ENCODE data around the gene RSAD2.
"Not testable (repeated sequence)": the region's sequence is repeated elsewhere in the genome, so short reads cannot be mapped to it uniquely, and the experiment has no call there.

RSAD2 gene

GRCh38 chr2:6928452-6928851 is 50.9 kb downstream of the RSAD2 start:
- no peak for DNase-seq

- no peak for DNase-seq
Measured at GRCh38 chr2:6929196-6929819, 51.7 kb downstream of the RSAD2 start.

GRCh38 chr2:6930923-6931647 is 53.5 kb downstream of the RSAD2 start:
- DNase-seq = no peak

GRCh38 chr2:6931753-6932152 is 54.2 kb downstream of the RSAD2 start:
- DNase-seq = no peak

GRCh38 chr2:6932206-6932605 is 54.6 kb downstream of the RSAD2 start:
- no peak for DNase-seq

- DNase-seq = no peak
Measured at GRCh38 chr2:6932828-6933227, 55.3 kb downstream of the RSAD2 start.

GRCh38 chr2:6933911-6934310 is 56.3 kb downstream of the RSAD2 start:
- DNase-seq = no peak

- DNase-seq = no peak
Measured at GRCh38 chr2:6934345-6934744, 56.8 kb downstream of the RSAD2 start.

- no peak for DNase-seq
Measured at GRCh38 chr2:6934758-6935651, 57.4 kb downstream of the RSAD2 start.

- not testable (repeated sequence) for DNase-seq
Measured at GRCh38 chr2:6935652-6936020, 58.1 kb downstream of the RSAD2 start.

GRCh38 chr2:6937157-6937556 is 59.6 kb downstream of the RSAD2 start:
- no peak for DNase-seq

- DNase-seq = no peak
Measured at GRCh38 chr2:6937582-6937981, 60.0 kb downstream of the RSAD2 start.

- DNase-seq = no peak
Measured at GRCh38 chr2:6939071-6939470, 61.5 kb downstream of the RSAD2 start.

- DNase-seq = no peak
Measured at GRCh38 chr2:6940820-6941219, 63.2 kb downstream of the RSAD2 start.

- DNase-seq = no peak
Measured at GRCh38 chr2:6941299-6942046, 63.9 kb downstream of the RSAD2 start.

GRCh38 chr2:6942848-6943247 is 65.3 kb downstream of the RSAD2 start:
- no peak for DNase-seq

- no peak for DNase-seq
Measured at GRCh38 chr2:6943523-6943922, 65.9 kb downstream of the RSAD2 start.

- no peak for DNase-seq
Measured at GRCh38 chr2:6943971-6944370, 66.4 kb downstream of the RSAD2 start.

GRCh38 chr2:6944555-6944954 is 67.0 kb downstream of the RSAD2 start:
- no peak for DNase-seq

GRCh38 chr2:6945087-6945813 is 67.7 kb downstream of the RSAD2 start:
- no peak for DNase-seq

GRCh38 chr2:6945821-6946220 is 68.2 kb downstream of the RSAD2 start:
- no peak for DNase-seq

GRCh38 chr2:6946722-6947121 is 69.1 kb downstream of the RSAD2 start:
- no peak for DNase-seq

All from NCI-H82 (cell line).